Type B pancreatic cell (in vitro differentiated cells): ENCODE data around the gene TRAM2. TPM values are rescaled to one million over a fixed set of nuclear protein-coding genes. Genes with fewer than 3 reads are reported as not detected.
A peak's percentile ranks its signal among the peaks of the same experiment; 100 is the strongest.

Experiments used
- DNase-seq: peaks from one replicate; pipeline ENCODE4 v3.0.0; 2021; ENCODE audit warnings: mixed read lengths; ENCODE audit not compliant: unreplicated experiment; ENCODE audit errors: extremely low spot score
- H3K27ac Mint-ChIP-seq: 2 replicates; pipeline ENCODE4 v1.8.0; 2021; ENCODE audit warnings: mild to moderate bottlenecking, mixed read lengths
- H3K27me3 Mint-ChIP-seq: 2 replicates; pipeline ENCODE4 v1.8.0; 2021; ENCODE audit warnings: mixed read lengths
- H3K36me3 Mint-ChIP-seq: 2 replicates; pipeline ENCODE4 v1.8.0; 2021; ENCODE audit warnings: mixed read lengths
- H3K4me1 Mint-ChIP-seq: one replicate; pipeline ENCODE4 v1.8.0; 2021; ENCODE audit warnings: mixed read lengths; ENCODE audit not compliant: unreplicated experiment
- H3K4me3 Mint-ChIP-seq: 2 replicates; pipeline ENCODE4 v1.8.0; 2021; ENCODE audit warnings: mild to moderate bottlenecking, mixed read lengths
- H3K9me3 Mint-ChIP-seq: 2 replicates; pipeline ENCODE4 v1.8.0; 2021; ENCODE audit warnings: mixed read lengths
- total RNA-seq: library from RNA; stranded (reverse); gene quantifications from 2 replicates; pipeline ENCODE4 v1.2.1, GENCODE V29; 2021; ENCODE audit warnings: low replicate concordance
- TF ChIP-seq, protein P1 (sequence below): fragments of 200-600 bp; sonication (generic); conservative IDR thresholded peaks from 2 replicates; pipeline ENCODE4 v1.5.0; 2021; ENCODE audit warnings: antibody characterized with exemption, mild to moderate bottlenecking

The TRAM2 gene
- total RNA-seq, 1 donor from 2014 or later: 23.0 TPM

DNA sequence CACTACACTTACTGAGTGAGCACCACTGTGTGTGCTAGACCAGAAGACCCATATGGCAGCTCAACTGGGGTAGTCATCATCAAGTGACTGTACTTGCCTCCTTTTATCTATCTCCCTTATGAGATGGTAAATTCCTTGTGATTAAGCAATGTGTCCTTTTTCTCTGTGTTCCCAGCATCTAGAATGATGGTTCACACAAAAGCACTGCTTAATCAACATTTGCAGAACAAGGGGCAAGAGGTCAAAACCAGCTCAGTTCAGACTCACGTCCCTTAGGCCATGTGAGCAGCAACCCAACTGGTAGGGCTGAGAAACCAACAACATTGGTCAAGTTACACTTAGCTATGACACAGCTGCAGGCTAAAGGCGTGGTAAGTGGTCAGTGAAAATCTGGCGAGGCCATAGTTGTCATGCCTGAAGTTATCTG is 10.0 kb downstream of the TRAM2 start:
- peaks cover 11% of the 10 kb centered on the region for H3K36me3 Mint-ChIP-seq
- no peak overlapping the region for H3K4me3 Mint-ChIP-seq
- peak overlapping the region; percentile 7 for H3K27ac Mint-ChIP-seq
- no peak for DNase-seq
- no peaks in the 10 kb centered on the region for H3K27me3 Mint-ChIP-seq
- peaks cover 31% of the 10 kb centered on the region for H3K4me1 Mint-ChIP-seq
- TF ChIP-seq, protein P1, sequence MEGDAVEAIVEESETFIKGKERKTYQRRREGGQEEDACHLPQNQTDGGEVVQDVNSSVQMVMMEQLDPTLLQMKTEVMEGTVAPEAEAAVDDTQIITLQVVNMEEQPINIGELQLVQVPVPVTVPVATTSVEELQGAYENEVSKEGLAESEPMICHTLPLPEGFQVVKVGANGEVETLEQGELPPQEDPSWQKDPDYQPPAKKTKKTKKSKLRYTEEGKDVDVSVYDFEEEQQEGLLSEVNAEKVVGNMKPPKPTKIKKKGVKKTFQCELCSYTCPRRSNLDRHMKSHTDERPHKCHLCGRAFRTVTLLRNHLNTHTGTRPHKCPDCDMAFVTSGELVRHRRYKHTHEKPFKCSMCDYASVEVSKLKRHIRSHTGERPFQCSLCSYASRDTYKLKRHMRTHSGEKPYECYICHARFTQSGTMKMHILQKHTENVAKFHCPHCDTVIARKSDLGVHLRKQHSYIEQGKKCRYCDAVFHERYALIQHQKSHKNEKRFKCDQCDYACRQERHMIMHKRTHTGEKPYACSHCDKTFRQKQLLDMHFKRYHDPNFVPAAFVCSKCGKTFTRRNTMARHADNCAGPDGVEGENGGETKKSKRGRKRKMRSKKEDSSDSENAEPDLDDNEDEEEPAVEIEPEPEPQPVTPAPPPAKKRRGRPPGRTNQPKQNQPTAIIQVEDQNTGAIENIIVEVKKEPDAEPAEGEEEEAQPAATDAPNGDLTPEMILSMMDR: no peak
- no peaks in the 10 kb centered on the region for H3K9me3 Mint-ChIP-seq

DNA sequence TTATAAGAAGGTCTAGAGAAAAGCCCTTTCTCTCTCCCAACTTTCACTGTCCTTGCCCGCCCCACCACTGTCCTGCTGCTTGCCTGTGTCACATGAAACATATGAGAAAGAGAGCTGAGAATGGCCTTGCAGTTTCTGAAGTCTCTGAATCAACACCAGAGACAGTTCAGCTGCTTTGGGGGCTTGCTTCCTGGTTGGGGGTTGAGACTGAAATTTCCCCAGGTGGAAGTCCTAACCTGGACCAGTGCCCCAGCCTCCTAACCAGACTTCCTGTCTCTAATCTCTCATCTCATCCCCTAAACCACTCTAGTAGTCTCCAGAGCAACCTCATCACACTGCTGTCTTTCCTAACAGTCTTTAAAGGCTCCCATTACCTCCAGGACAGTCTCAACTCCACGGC is 10.7 kb downstream of the TRAM2 start:
- DNase-seq: no peak
- Mint-ChIP-seq H3K36me3 (peaks cover 11% of the 10 kb centered on the region), H3K27ac (no peak overlapping the region), H3K27me3 (no peaks in the 10 kb centered on the region), H3K4me1 (peaks cover 25% of the 10 kb centered on the region), H3K9me3 (no peaks in the 10 kb centered on the region), H3K4me3 (no peak overlapping the region)
- TF ChIP-seq, protein P1: no peak

DNA sequence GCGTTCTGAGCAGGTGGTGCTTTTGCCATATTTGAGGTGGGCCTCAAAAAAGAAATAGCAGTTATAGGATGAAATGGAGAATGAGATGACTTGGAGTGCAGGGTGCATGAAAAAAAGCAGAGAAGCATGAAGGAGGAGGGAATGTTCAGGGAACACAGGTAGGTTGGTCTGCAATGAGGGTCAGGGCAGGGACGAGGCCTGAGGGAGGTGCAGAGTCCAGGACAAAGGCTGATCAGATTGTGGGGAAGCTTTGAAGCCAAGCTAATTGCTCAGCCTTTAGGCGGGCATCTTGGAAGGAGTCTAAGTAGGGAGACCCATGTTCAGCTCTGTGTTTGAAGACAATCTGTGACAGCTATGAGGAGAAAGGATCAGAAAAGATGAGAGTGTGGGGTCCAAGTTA is 12.0 kb downstream of the TRAM2 start:
- TF ChIP-seq, protein P1: no peak
- H3K27ac Mint-ChIP-seq: no peak overlapping the region
- peaks cover 11% of the 10 kb centered on the region for H3K36me3 Mint-ChIP-seq
- no peaks in the 10 kb centered on the region for H3K27me3 Mint-ChIP-seq
- no peak overlapping the region for H3K4me3 Mint-ChIP-seq
- H3K4me1 Mint-ChIP-seq: peaks cover 17% of the 10 kb centered on the region
- no peak for DNase-seq
- no peaks in the 10 kb centered on the region for H3K9me3 Mint-ChIP-seq

DNA sequence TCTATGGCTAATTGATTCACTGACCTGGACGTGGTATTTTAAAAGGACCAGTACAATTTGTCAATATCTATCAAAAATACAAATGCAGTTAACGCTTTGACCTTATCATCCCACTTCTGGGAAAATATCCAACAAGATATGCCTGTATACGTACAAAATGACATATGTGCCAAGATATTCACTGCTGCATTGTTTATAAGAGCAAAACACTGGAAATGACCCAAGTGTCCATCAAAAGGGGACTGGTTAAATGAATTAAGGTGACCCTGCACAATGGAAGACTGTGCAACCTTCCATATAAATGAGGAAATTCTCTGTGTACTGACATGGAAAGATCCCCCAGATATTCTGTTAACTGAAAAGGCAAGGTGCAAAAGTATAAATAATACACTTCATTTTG is 13.9 kb downstream of the TRAM2 start:
- DNase-seq: no peak
- H3K4me3 Mint-ChIP-seq: no peak overlapping the region
- H3K27me3 Mint-ChIP-seq: no peaks in the 10 kb centered on the region
- H3K27ac Mint-ChIP-seq: no peak overlapping the region
- H3K9me3 Mint-ChIP-seq: no peaks in the 10 kb centered on the region
- H3K4me1 Mint-ChIP-seq: peaks cover 29% of the 10 kb centered on the region
- peaks cover 15% of the 10 kb centered on the region for H3K36me3 Mint-ChIP-seq
- TF ChIP-seq, protein P1: no peak

DNA sequence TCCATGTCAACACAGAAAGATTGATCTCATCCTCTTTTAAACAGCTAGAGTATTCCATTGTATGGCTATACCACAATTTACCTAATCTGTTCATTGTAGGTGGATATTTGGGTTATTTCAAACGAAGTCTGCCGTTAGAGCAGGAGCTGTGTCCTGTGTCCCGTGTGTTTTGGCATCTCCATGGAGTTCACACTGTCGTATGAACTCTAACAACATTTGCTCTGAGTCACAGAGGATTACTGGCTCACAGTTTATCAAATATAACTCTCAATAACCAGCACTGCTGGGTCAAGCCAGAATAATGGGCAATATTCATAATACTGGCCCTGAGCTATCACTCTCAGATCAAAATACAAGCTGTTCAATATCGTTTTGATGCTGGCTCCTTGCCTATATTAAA is 16.4 kb downstream of the TRAM2 start:
- TF ChIP-seq, protein P1: no peak
- Mint-ChIP-seq H3K9me3 (no peaks in the 10 kb centered on the region), H3K36me3 (peaks cover 10% of the 10 kb centered on the region), H3K27me3 (no peaks in the 10 kb centered on the region), H3K4me1 (peaks cover 36% of the 10 kb centered on the region), H3K27ac (no peak overlapping the region), H3K4me3 (no peak overlapping the region)
- DNase-seq: no peak
